Fibroblast of lung (primary cell): ENCODE measurements around the gene CDH5.

ENCODE experiments used
- CTCF ChIP-seq, 2 donors: IDR thresholded peaks in 1 of 2; conservative IDR thresholded peaks in 1 of 2; 1 replicate in 1 of 2; 2 replicates in 1 of 2; pipeline ENCODE4 v1.5.1; 2011 to 2012; ENCODE audit warnings: low read length in 2 of 2, control low read depth in 1 of 2, inconsistent platforms in 1 of 2, low read depth in 1 of 2, mild to moderate bottlenecking in 1 of 2
- EZH2 ChIP-seq: IDR thresholded peaks from 2 replicates; pipeline ENCODE4 v1.5.1; 2012; ENCODE audit warnings: low read length, control low read depth, mild to moderate bottlenecking; ENCODE audit errors: missing control alignments

GRCh38 chr16:66422366-66422765 is 55.9 kb downstream of the CDH5 start:
- TF ChIP-seq CTCF (conservative IDR thresholded peaks at IDR 0.05 in 1 of 2, IDR thresholded peaks at IDR 0.05 in 1 of 2; ENCODE audit: low read depth in 1 of 2, low read length in 2 of 2) (no peak), EZH2 (no peak)
